Fibroblast of the aortic adventitia (primary cell): ENCODE measurements around the gene NEDD4L. TPM values are rescaled to one million over a fixed set of nuclear protein-coding genes. Genes with fewer than 3 reads are reported as not detected.

Experiments
- DNase-seq: peaks from one replicate; pipeline ENCODE4 v3.0.0-alpha.2; 2010; ENCODE audit warnings: low read depth
- H3K4me3 ChIP-seq: 2 replicates; pipeline ENCODE4 v1.5.1; 2011; ENCODE audit warnings: low read depth, mild to moderate bottlenecking, control low read depth, low read length, moderate library complexity
- total RNA-seq: library from RNA; depleted of rRNA; stranded (reverse); fragments of >200 nt; gene quantifications from 2 replicates; pipeline ENCODE4 v1.2.3, GENCODE V29; 2012; ENCODE audit warnings: low replicate concordance
- TF ChIP-seq, protein P1 (sequence below): IDR thresholded peaks from 2 replicates; pipeline ENCODE4 v1.5.1; 2011; ENCODE audit warnings: mild to moderate bottlenecking, low read length, control low read depth, inconsistent platforms; ENCODE audit not compliant: insufficient read depth

The NEDD4L gene
- total RNA-seq, 1 donor: 22.2 TPM

DNA sequence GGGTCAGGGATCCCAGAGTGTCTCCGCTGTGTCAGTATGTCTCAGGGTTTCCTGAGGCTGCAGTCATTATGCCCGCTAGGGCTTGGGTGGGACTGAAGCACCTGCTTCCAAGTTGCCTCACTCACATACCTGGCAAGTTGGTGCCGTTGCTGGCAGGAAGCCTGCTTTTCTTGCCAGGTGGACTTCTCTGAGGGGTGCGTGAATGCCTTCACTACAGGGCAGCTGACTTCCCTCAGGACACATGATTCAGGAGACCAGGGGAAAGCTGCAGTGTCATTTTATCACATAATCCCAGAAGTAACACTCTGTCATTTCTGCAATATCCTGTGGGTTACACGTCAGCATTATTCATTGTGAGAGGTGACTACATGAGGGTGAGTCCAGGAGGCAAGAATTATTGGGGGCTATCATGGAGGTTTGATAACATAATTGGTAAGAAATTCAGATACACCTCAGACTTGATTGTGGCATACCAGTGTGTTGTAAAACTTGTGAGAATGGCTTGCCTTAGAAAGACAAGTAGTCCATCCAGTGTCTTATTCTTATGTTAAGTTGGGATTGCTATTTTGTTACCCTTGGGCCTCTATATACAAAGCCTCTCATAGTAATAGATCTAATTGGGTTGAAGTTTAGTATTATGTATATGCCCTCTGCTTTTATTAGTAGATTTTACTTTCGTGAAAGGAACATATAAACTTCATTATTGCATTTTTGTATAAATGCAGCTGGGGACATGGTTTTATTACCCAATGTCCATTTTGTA, 44.1 kb downstream of the NEDD4L start:
- no peak overlapping the region for H3K4me3 ChIP-seq
- no peak for DNase-seq
- TF ChIP-seq, protein P1, sequence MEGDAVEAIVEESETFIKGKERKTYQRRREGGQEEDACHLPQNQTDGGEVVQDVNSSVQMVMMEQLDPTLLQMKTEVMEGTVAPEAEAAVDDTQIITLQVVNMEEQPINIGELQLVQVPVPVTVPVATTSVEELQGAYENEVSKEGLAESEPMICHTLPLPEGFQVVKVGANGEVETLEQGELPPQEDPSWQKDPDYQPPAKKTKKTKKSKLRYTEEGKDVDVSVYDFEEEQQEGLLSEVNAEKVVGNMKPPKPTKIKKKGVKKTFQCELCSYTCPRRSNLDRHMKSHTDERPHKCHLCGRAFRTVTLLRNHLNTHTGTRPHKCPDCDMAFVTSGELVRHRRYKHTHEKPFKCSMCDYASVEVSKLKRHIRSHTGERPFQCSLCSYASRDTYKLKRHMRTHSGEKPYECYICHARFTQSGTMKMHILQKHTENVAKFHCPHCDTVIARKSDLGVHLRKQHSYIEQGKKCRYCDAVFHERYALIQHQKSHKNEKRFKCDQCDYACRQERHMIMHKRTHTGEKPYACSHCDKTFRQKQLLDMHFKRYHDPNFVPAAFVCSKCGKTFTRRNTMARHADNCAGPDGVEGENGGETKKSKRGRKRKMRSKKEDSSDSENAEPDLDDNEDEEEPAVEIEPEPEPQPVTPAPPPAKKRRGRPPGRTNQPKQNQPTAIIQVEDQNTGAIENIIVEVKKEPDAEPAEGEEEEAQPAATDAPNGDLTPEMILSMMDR: no peak

DNA sequence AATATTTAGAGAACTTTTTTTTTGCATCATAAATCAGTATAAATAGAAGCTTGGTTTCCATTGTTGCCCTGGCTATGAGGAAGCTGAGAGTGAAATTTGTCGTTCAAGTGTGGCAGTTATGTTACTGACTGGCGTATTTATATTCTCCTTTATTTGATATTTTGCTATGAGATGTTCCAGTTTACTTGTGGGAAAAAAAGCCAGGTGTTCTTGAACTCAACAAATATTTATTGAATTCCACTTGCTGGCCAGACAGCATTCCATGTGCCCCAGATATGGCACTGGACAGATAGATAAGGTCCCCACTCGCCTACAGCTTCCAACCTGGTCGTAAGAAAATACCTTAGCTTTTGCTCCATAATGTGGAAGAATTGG, 44.7 kb downstream of the NEDD4L start:
- H3K4me3 ChIP-seq: no peak overlapping the region
- DNase-seq: no peak
- TF ChIP-seq, protein P1: no peak

DNA sequence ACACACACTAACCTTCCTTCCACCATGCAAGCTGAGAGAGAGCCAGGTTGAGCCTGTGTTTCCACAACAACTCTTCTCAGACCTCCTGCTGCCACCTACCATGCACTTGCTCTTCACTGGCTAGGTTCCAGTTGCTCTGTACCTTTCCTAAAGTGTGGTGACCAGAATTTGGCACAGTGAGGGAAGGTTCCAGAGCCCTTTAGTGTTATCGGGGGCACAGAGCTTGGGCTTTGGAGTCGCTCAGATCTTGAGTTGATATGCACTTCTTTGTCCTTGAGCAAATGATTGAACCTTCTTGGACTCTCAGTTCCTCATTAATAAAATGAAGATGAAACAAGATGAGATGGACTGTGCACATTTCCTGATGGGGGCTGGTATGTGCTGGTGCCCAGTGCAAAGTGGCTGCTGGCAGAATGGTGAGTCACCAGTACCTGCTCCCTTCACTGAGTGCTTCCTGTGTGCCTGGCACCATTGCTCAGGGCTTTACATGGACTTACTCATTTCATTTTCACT, 47.1 kb downstream of the NEDD4L start:
- H3K4me3 ChIP-seq: no peak overlapping the region
- no peak for DNase-seq
- TF ChIP-seq, protein P1: no peak

DNA sequence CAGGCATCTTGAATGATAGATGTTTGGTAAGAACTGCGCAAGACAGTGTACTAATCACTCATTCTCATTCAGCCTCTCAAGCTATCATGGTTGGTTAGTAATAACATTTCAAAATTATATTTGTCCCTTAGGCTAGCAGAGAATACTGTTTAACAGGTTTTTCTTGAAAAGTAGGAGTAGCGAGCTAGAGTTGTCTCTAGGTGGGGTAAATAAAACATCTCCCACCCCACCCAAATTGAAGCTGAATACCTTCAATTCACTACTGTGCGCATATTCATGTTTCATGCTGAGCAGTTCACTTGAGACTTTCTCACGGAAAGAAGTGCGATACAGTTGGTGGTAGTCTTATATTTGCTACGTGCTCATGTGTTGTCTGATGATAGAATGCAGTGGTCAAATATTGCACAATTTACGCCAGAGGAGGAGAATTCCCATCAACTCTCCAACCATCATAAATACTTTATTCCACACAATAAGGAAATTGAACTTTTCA, 49.3 kb downstream of the NEDD4L start:
- no peak for DNase-seq
- H3K4me3 ChIP-seq: no peak overlapping the region
- TF ChIP-seq, protein P1: no peak

DNA sequence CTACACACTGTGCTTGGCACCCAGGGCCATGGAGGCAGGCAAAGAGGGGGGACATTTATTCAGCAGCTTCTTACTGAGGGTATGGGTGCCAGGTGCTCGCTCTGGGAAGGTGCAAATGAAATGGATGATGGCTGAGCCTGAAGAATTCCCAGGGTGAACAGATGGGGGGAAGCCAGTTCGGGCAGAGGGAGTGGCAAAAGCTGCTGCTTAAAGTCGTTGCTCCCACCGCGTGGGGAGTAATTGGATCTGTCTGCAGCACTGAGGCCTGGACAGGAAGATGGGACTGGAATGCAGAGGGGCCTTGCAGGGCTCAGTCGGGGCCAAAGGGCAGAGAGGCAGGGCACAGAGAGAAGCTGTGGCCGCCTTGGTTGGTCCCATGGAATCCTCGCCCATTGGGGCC, 51.2 kb downstream of the NEDD4L start:
- TF ChIP-seq, protein P1: no peak
- DNase-seq: no peak
- no peak overlapping the region for H3K4me3 ChIP-seq

DNA sequence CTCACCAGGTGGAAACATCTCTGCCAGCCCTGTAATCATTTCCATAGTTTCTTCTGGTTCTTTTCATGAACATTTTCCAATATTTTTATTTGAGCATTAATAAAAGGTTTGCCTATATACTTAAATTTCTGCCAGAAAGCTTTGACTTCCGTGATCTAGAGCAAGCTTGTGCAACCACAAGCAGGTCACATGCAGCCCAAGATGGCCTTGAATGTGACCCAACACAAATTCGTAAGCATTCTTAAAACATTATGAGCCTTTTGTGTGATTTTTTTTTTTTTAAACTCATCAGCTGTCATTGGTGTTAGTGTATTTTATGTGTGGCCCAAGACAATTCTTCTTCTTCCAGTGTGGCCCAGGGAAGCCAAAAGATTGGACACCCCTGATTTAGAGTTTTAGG, 51.6 kb downstream of the NEDD4L start:
- no peak for DNase-seq
- no peak overlapping the region for H3K4me3 ChIP-seq
- TF ChIP-seq, protein P1: no peak

DNA sequence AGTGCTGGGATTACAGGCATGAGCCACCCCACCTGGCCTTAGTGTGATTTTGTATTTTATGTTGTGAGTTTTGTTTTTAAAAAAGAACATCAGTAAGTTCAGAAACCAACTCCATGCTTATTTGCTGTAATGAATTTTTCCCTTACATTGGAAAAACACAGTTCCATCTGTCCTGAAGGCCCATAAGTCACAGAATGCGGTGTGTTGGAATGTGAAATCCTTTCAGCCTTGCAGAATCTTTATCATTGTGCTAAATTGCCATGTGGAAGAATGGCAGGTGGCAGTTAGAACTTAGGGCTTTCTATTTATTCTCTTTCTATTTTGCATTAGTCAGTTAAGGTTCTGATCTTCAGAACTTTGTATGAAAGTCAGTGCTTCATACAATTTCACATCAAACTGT, 52.6 kb downstream of the NEDD4L start:
- no peak overlapping the region for H3K4me3 ChIP-seq
- TF ChIP-seq, protein P1: no peak
- no peak for DNase-seq
